ENCODE data around the gene PCDHB1. TPM values are rescaled to one million over a fixed set of nuclear protein-coding genes. Genes with fewer than 3 reads are reported as not detected.
A peak's percentile ranks its signal among the peaks of the same experiment; 100 is the strongest.

PCDHB1 gene
- not detected for total RNA-seq

DNA sequence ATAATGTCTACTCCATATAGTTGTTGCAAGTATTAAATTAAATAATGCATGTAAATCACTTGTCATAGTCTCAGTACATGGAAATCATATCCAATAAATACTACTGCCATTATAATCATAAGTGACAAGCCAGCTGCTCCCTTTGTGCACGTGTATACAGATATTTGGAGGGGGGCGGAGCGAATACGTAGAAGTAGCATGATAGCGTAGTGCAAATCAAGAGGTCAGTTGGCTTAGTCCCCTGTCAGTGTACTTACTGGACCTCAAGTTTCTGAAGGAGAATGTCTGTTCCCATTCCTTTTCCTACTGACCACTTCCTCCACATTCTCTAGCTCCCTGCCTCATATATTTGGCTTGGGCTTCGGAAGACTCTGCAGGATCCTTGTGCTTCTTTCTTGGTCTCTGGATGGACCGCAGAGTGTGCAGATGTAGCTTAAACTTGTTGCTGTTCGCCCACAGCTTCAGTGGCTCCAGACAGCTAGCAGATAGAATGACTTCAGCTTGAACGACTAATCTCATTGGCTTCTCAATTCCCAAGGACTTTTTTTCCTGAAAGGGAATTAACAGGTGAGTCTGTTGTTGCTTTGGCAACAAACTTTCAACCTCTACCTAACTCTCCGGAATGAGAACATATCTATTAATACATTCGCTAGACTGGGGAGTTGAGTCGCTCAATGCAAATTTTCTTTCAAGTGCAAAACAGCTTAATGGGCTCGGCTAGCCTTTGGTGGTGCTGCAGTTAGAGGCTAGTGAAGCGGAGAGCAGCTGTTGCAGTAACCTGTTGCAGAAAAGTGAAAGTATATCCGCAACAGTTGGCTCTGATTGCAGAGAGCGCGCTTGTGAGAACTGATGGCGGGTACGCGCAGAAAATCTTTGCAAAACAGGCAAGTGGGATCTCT lies at the start of gene PCDHB1:
PCDHB1 (plus strand) TSS at position 753 of the 899 bp plus-strand sequence; CDS start at position 850, 97 bp downstream.
- no peak within 1 kb of the TSS for H3K27ac ChIP-seq
- DNase-seq (ENCODE audit: low spot score), result no peak
- WGBS, result 16% methylated on average over 20 of the region's 20 CpGs
- H3K4me3 ChIP-seq, result peak within 1 kb of the TSS; percentile 28 to 40
- H3K9me3 ChIP-seq, result no peaks in the 10 kb centered on the region
- no peaks in the 10 kb centered on the region for H3K27me3 ChIP-seq (replicated peaks; ENCODE audit: insufficient read depth)
- H3K4me1 ChIP-seq (replicated peaks), result no peaks in the 10 kb centered on the region
- TF ChIP-seq POLR2A (IDR thresholded peaks at IDR 0.05) (no peak), POLR2AphosphoS5 (IDR thresholded peaks at IDR 0.05) (no peak)
- TF ChIP-seq, protein P1, sequence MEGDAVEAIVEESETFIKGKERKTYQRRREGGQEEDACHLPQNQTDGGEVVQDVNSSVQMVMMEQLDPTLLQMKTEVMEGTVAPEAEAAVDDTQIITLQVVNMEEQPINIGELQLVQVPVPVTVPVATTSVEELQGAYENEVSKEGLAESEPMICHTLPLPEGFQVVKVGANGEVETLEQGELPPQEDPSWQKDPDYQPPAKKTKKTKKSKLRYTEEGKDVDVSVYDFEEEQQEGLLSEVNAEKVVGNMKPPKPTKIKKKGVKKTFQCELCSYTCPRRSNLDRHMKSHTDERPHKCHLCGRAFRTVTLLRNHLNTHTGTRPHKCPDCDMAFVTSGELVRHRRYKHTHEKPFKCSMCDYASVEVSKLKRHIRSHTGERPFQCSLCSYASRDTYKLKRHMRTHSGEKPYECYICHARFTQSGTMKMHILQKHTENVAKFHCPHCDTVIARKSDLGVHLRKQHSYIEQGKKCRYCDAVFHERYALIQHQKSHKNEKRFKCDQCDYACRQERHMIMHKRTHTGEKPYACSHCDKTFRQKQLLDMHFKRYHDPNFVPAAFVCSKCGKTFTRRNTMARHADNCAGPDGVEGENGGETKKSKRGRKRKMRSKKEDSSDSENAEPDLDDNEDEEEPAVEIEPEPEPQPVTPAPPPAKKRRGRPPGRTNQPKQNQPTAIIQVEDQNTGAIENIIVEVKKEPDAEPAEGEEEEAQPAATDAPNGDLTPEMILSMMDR (IDR thresholded peaks at IDR 0.05), result no peak
- intact Hi-C loops (cut with DNase I), result no loop called here
- H3K36me3 ChIP-seq, result no peaks in the 10 kb centered on the region

- Histone ChIP-seq H3K4me1 (replicated peaks) (no peaks in the 10 kb centered on the region), H3K9me3 (no peaks in the 10 kb centered on the region), H3K27me3 (replicated peaks; ENCODE audit: insufficient read depth) (no peaks in the 10 kb centered on the region), H3K27ac (no peak overlapping the region), H3K36me3 (no peaks in the 10 kb centered on the region), H3K4me3 (no peak overlapping the region)
- DNase-seq (ENCODE audit: low spot score), result no peak
- intact Hi-C loops (cut with DNase I), result no loop called here
- no peak for TF ChIP-seq POLR2AphosphoS5 (IDR thresholded peaks at IDR 0.05)
- no peak for TF ChIP-seq POLR2A (IDR thresholded peaks at IDR 0.05)
- TF ChIP-seq, protein P1 (IDR thresholded peaks at IDR 0.05), result no peak
- 3% methylated on average over 9 of the region's 9 CpGs for WGBS
Observed at GRCh38 chr5:141001446-141001843, 49.7 kb upstream of the PCDHB1 start.

DNA sequence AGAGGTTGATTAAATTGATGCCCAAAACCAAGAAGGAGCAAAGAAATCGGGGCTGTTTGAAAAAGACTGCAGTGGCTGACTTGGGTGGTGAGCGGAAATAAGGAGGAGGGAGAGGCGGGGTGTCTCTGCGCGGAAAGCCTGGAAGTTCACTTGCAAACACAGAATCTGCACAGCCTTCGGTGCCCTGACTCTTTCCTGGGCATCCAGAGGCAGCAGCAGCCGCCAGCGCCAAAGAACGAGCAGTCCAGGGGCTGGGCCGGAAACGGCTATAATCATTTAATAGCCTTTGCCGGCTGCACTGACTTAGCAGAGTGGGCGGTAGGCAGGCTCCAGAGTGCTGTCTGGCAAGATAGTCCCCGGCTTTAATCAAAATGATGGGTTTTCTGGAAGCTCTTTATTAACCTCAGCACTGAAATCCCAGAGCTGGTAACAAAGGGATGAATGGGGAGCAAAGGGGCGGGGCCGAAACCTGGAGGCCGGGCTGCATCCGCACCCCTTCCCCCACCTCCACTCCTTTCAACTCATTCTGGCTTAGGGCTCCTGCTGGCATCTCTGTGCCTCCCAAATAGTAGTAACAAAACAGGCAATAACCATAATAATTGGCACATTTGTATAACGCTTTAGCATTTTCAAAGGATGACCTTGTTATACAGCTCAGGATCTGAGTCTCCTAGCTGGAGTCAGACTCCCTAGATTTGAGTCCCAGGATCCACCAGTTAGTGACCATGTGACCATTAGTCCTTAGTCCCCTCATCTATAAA lies 49.1 kb upstream of the PCDHB1 start:
- 2% methylated on average over 19 of the region's 19 CpGs for WGBS
- no peak overlapping the region for H3K4me3 ChIP-seq
- DNase-seq (ENCODE audit: low spot score), result no peak

GRCh38 chr5:141002605-141002965 lies 48.6 kb upstream of the PCDHB1 start:
- WGBS, result 54% methylated on average over 3 of the region's 3 CpGs
- H3K36me3 ChIP-seq, result no peaks in the 10 kb centered on the region
- intact Hi-C loops (cut with DNase I), result no loop called here
- no peaks in the 10 kb centered on the region for H3K9me3 ChIP-seq
- TF ChIP-seq, protein P1 (IDR thresholded peaks at IDR 0.05), result no peak
- TF ChIP-seq POLR2A (IDR thresholded peaks at IDR 0.05), result no peak
- TF ChIP-seq POLR2AphosphoS5 (IDR thresholded peaks at IDR 0.05), result no peak
- DNase-seq (ENCODE audit: low spot score), result no peak
- no peak overlapping the region for H3K4me3 ChIP-seq
- no peaks in the 10 kb centered on the region for H3K4me1 ChIP-seq (replicated peaks)
- no peak overlapping the region for H3K27ac ChIP-seq
- H3K27me3 ChIP-seq (replicated peaks; ENCODE audit: insufficient read depth), result no peaks in the 10 kb centered on the region

More for the DNA sequence above, 49.1 kb upstream of the PCDHB1 start:
- Histone ChIP-seq H3K36me3 (no peaks in the 10 kb centered on the region), H3K27me3 (replicated peaks; ENCODE audit: insufficient read depth) (no peaks in the 10 kb centered on the region), H3K27ac (no peak overlapping the region), H3K4me1 (replicated peaks) (no peaks in the 10 kb centered on the region), H3K9me3 (no peaks in the 10 kb centered on the region)
- TF ChIP-seq POLR2AphosphoS5 (IDR thresholded peaks at IDR 0.05) (no peak), POLR2A (IDR thresholded peaks at IDR 0.05) (no peak)
- TF ChIP-seq, protein P1 (IDR thresholded peaks at IDR 0.05), result no peak
- intact Hi-C loops (cut with DNase I), result no loop called here

Measured in prostate gland (tissue), 2 donors.